Transverse colon (tissue), 4 donors: Measurements from ENCODE around the gene PTPRG. TPM values are rescaled to one million over a fixed set of nuclear protein-coding genes. Genes with fewer than 3 reads are reported as not detected.

Experiments used
- DNase-seq: peaks from one replicate; pipeline ENCODE4 v3.0.0-alpha.2; 2019
- H3K27ac ChIP-seq, 4 donors: fragments of 200-600 bp; sonication (generic); 2 replicates each; pipeline ENCODE4 v1.5.1; 2016 to 2018; ENCODE audit warnings: inconsistent platforms in 4 of 4
- H3K27me3 ChIP-seq: fragments of 200-600 bp; sonication (generic); 2 replicates; pipeline ENCODE4 v1.5.1; 2017; ENCODE audit warnings: inconsistent platforms
- H3K36me3 ChIP-seq, 4 donors: fragments of 200-600 bp; sonication (generic); 2 replicates each; pipeline ENCODE4 v1.5.1; 2017 to 2019; ENCODE audit warnings: inconsistent platforms in 4 of 4
- H3K4me1 ChIP-seq, 4 donors: fragments of 200-600 bp; sonication (generic); 2 replicates each; pipeline ENCODE4 v1.5.1; 2017 to 2020; ENCODE audit warnings: inconsistent platforms in 4 of 4
- H3K4me3 ChIP-seq, 4 donors: fragments of 200-600 bp; sonication (generic); 1 replicate in 1 of 4; 2 replicates in 3 of 4; pipeline versions ENCODE4 v1.5.1 to v1.6.1; 2017 to 2019; ENCODE audit warnings: inconsistent platforms in 4 of 4
- H3K9me3 ChIP-seq, 2 donors: fragments of 200-600 bp; sonication (generic); 2 replicates each; pipeline ENCODE4 v1.5.1; 2017 to 2019; ENCODE audit warnings: inconsistent platforms in 2 of 2
- EP300 ChIP-seq: sonication (generic); formaldehyde crosslinking; IDR thresholded peaks from one replicate; pipeline ENCODE4 v1.6.1; 2017; ENCODE audit warnings: antibody characterized with exemption, low read depth
- POLR2A ChIP-seq: fragments of 450-650 bp; IDR thresholded peaks from one replicate; pipeline ENCODE4 v1.6.1; 2016; ENCODE audit warnings: antibody characterized with exemption, mild to moderate bottlenecking, moderate library complexity
- POLR2AphosphoS5 ChIP-seq, 3 donors: sonication (generic); formaldehyde crosslinking; IDR thresholded peaks; one replicate each; pipeline ENCODE4 v1.6.1; 2016; ENCODE audit warnings: antibody characterized with exemption in 3 of 3
- WGBS, 2 donors: methylation state at CpG; one replicate each; pipeline ENCODE4 v1.1.5; 2018; ENCODE audit warnings: low coverage in 1 of 2; 5-methylcytosine and 5-hydroxymethylcytosine counted together
- in situ Hi-C, 4 donors: fragments of 200-750 bp; cut with MboI; loops; one replicate each; pipeline versions ENCODE4 v1.15.0 to v1.15.1; 2017; ENCODE audit warnings: low sequenced_read_pairs in 3 of 4, low pct_ligation_motif_present in 1 of 4, low pct_unique_long_range_greater_than_20kb in 1 of 4
- intact Hi-C: fragments of 100-400 bp; cut with DNase I; formaldehyde crosslinking; loops from one replicate; pipeline ENCODE4 v1.15.1; 2023; ENCODE audit warnings: low total_unique reads
- small RNA-seq, 4 donors: library from RNA; depleted of rRNA; stranded (forward); fragments of <200 nt; gene quantifications; one replicate each; pipeline ENCODE3, GENCODE V24; 2016
- total RNA-seq, 4 donors: library from RNA; depleted of rRNA; stranded (reverse); fragments of >200 nt; gene quantifications; one replicate each; pipeline ENCODE4 v1.1.0, GENCODE V29; 2016
- TF ChIP-seq, protein P1 (sequence below), 5 experiments: fragments of 200-600 bp in 3 of 5; fragments of 450-650 bp in 2 of 5; sonication (generic) in 3 of 5; IDR thresholded peaks; 1 replicate in 2 of 5; 2 replicates in 3 of 5; pipeline ENCODE4 v1.5.1; 2016 to 2017; ENCODE audit warnings: antibody characterized with exemption in 5 of 5, inconsistent platforms in 3 of 5, mild to moderate bottlenecking in 2 of 5, moderate library complexity in 1 of 5

PTPRG gene
- total RNA-seq, 4 donors from 2014 or later, result 29.2 to 83.4 (median 41.6) TPM

DNA sequence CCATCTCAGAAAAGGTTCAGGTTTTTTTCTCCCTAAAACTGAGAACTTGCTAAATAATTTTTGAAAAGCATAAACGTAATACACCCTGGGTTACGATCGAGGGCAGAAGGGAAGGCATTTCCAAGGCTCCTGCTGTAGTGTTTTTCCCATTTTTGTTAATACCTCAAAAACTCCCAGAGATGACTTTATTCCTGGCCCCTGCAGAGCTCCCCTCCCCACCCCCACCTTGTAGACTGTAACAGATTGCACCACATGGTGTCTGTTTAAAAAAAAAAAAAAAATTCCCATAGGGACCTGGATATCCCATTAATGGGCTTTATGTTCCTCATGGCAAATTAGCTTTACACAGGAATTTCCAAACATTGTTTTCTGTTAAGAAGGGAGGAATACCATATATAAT lies 773.8 kb downstream of the PTPRG start:
- in situ Hi-C loops, result loop anchor here in 1 of 4 donors (25.0 kb wide), 1 partner anchor 227 kb away; no protein-coding TSS in a partner anchor
- TF ChIP-seq POLR2AphosphoS5 (IDR thresholded peaks at IDR 0.05), result no peak
- TF ChIP-seq EP300, result no peak
- TF ChIP-seq, protein P1, sequence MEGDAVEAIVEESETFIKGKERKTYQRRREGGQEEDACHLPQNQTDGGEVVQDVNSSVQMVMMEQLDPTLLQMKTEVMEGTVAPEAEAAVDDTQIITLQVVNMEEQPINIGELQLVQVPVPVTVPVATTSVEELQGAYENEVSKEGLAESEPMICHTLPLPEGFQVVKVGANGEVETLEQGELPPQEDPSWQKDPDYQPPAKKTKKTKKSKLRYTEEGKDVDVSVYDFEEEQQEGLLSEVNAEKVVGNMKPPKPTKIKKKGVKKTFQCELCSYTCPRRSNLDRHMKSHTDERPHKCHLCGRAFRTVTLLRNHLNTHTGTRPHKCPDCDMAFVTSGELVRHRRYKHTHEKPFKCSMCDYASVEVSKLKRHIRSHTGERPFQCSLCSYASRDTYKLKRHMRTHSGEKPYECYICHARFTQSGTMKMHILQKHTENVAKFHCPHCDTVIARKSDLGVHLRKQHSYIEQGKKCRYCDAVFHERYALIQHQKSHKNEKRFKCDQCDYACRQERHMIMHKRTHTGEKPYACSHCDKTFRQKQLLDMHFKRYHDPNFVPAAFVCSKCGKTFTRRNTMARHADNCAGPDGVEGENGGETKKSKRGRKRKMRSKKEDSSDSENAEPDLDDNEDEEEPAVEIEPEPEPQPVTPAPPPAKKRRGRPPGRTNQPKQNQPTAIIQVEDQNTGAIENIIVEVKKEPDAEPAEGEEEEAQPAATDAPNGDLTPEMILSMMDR (IDR thresholded peaks at IDR 0.05), result no peak
- no peak for TF ChIP-seq POLR2A

DNA sequence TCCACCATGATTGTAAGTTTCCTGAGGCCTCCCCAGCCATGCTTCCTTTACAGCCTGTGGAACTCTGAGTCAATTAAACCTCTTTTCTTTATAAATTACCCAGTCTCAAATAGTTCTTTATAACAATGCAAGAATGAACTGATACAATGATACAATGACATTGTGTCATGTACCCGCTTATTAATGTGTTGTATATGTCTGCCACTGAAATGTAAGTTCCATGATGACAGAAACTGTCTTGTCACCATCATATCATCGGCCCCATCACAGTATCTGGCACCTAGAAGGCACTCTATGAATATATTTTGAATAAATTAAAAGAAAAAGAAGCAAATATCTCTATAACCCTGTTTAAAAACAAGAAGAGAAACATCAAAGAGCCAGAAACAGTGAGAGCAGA lies 782.4 kb downstream of the PTPRG start:
- WGBS, 2 donors, result 78 to 81% methylated on average over 2 of the region's 2 CpGs
- no peaks in the 10 kb centered on the region for H3K36me3 ChIP-seq
- TF ChIP-seq POLR2A (no peak), EP300 (no peak), POLR2AphosphoS5 (IDR thresholded peaks at IDR 0.05) (no peak)
- TF ChIP-seq, protein P1 (IDR thresholded peaks at IDR 0.05), result no peak
- DNase-seq, result no peak
- no peaks in the 10 kb centered on the region for H3K4me1 ChIP-seq
- no peak overlapping the region for H3K27ac ChIP-seq
- in situ Hi-C loops, result loop anchor here in 1 of 4 donors (25.0 kb wide), 1 partner anchor 219 kb away; no protein-coding TSS in a partner anchor
- intact Hi-C loops, result no loop called here
- H3K9me3 ChIP-seq, result no peaks in the 10 kb centered on the region
- no peak overlapping the region for H3K4me3 ChIP-seq
- H3K27me3 ChIP-seq, result no peaks in the 10 kb centered on the region

More for the DNA sequence above, 773.8 kb downstream of the PTPRG start:
- H3K27ac ChIP-seq, result no peak overlapping the region
- no peaks in the 10 kb centered on the region for H3K9me3 ChIP-seq
- no peaks in the 10 kb centered on the region for H3K36me3 ChIP-seq
- H3K27me3 ChIP-seq, result no peaks in the 10 kb centered on the region
- no peaks in the 10 kb centered on the region for H3K4me1 ChIP-seq
- intact Hi-C loops, result no loop called here
- WGBS, 2 donors, result 90 to 92% methylated on average over 3 of the region's 3 CpGs
- DNase-seq, result no peak
- no peak overlapping the region for H3K4me3 ChIP-seq

Small RNA genes lying within 50 kb of the gene (small RNA-seq; reads per million reads assigned to genes)
- gene RF00019 (0 reads per million in 4 donors), gene RNU2-10P (0 reads per million in 4 donors)
